Stimulated activated memory B cell treated with anti-CD40 and anti-IgM and Interleukin-4, amounts not matched to agents 10 μg/mL and 1 μg/mL and 100 μg/mL, for 72 hours (primary cell): Measurements from ENCODE around the gene LKAAEAR1.
A peak's percentile ranks its signal among the peaks of the same experiment; 100 is the strongest.
"Not testable (repeated sequence)": the region's sequence is repeated elsewhere in the genome, so short reads cannot be mapped to it uniquely, and the experiment has no call there.

Experiments
- ATAC-seq: fragments of 150-1000 bp; cut with Tn5 transposase; 2 replicates; pipeline ENCODE4 v1.10.0; 2021
- H3K27ac Mint-ChIP-seq: one replicate; pipeline ENCODE4 v1.8.0; 2022; ENCODE audit warnings: mild to moderate bottlenecking, mixed read lengths
- H3K27me3 Mint-ChIP-seq: one replicate; pipeline ENCODE4 v1.8.0; 2022; ENCODE audit warnings: mixed read lengths
- H3K36me3 Mint-ChIP-seq: one replicate; pipeline ENCODE4 v1.8.0; 2022; ENCODE audit warnings: mixed read lengths
- H3K4me1 Mint-ChIP-seq: one replicate; pipeline ENCODE4 v1.8.0; 2022; ENCODE audit warnings: mixed read lengths
- H3K4me3 Mint-ChIP-seq: one replicate; pipeline ENCODE4 v1.8.0; 2022; ENCODE audit warnings: mild to moderate bottlenecking, moderate library complexity, mixed read lengths
- H3K9me3 Mint-ChIP-seq: one replicate; pipeline ENCODE4 v1.8.0; 2022; ENCODE audit warnings: mixed read lengths

Gene LKAAEAR1

DNA sequence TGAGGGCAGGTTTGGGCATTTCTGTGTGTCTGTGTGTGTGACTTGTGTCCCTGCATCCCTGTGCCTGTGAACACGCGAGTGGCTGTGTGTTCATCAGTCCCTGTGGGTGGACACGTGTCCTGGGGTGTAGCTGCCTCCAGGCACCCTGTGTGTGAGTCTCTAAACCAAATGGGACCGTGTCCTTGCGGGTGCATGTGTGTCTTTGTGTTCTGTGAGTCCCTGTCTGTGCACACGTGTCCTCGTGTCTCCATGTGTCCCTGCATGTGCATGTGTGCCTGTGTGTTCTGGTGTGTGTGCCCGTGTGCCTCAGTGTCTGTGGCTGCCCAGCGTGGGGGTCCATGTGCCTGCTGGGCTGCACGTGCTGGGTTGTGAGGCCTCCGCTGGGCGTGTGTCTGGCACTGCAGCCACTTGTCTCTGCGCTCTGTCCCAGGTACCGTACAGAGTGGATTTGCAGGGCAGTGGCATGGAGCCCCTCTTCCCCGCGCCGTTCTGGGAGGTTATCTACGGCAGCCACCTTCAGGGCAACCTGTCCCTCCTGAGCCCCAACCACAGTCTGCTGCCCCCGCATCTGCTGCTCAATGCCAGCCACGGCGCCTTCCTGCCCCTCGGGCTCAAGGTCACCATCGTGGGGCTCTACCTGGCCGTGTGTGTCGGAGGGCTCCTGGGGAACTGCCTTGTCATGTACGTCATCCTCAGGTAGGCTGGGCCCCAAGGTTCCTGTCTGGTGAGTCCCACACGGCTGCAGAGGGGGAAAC is 8.2 kb upstream of the LKAAEAR1 start:
- peaks cover 49% of the 10 kb centered on the region for H3K4me1 Mint-ChIP-seq
- no peak overlapping the region for H3K27ac Mint-ChIP-seq
- no peaks in the 10 kb centered on the region for H3K27me3 Mint-ChIP-seq
- H3K9me3 Mint-ChIP-seq = peaks cover 9% of the 10 kb centered on the region
- peaks cover 9% of the 10 kb centered on the region for H3K36me3 Mint-ChIP-seq
- ATAC-seq = peak; percentile 28
- H3K4me3 Mint-ChIP-seq = no peak overlapping the region

DNA sequence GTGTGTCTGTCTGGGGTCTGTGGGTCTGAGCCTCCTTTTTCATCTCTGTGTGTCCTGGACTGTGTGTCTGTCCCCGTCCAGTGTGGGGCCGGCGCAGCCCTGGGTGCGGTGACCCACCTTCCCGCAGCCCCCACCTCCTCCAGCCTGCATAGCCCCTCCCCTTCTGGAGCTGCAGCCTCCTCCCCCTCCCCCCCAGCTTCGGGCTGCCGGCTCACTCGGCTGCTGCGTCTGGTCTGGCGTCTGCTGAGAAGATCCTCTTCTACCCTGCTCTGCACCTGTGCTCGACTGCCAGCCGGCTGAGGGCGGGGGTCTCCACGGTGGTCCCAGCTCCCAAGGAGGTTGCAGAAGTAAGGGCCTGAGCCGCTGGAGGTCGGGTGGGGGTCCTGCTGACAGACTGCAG is 7.6 kb upstream of the LKAAEAR1 start:
- Mint-ChIP-seq H3K4me3 (no peak overlapping the region), H3K36me3 (peaks cover 6% of the 10 kb centered on the region), H3K27ac (no peak overlapping the region), H3K4me1 (peaks cover 45% of the 10 kb centered on the region), H3K27me3 (no peaks in the 10 kb centered on the region), H3K9me3 (peaks cover 7% of the 10 kb centered on the region)
- peak; percentile 20 for ATAC-seq

- Mint-ChIP-seq H3K27me3 (no peaks in the 10 kb centered on the region), H3K36me3 (peaks cover 1% of the 10 kb centered on the region), H3K4me1 (peaks cover 40% of the 10 kb centered on the region), H3K9me3 (peaks cover 6% of the 10 kb centered on the region), H3K4me3 (no peak overlapping the region), H3K27ac (no peak overlapping the region)
- no peak for ATAC-seq
Measured at GRCh38 chr20:64091340-64091739, 7.1 kb upstream of the LKAAEAR1 start.

DNA sequence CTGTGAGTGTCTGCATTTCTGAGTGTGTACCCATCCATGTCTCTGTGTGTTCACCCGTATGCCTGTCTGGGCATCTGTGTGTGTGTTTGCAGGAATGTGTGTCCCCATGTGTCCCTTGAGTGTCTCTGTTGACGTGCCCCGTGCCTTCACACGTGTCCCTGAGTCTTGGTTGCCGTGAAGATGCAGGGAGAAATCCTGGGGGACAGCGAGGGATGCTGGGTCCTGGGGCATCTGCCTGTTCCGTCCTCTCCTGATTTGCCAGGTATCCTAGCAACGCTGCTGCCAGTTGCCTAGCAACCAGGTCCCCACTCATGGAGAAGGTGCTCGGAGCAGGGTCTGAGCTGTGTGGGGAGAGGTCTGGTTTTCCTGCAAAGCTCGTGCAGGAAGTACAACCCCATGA is 6.0 kb upstream of the LKAAEAR1 start:
- Mint-ChIP-seq H3K4me1 (peaks cover 29% of the 10 kb centered on the region), H3K27me3 (no peaks in the 10 kb centered on the region)

GRCh38 chr20:64088586-64088985 is 4.4 kb upstream of the LKAAEAR1 start:
- H3K27me3 Mint-ChIP-seq = peaks cover 10% of the 10 kb centered on the region

More for the DNA sequence above, 6.0 kb upstream of the LKAAEAR1 start:
- Mint-ChIP-seq H3K4me3 (no peak overlapping the region), H3K36me3 (no peaks in the 10 kb centered on the region), H3K9me3 (peaks cover 6% of the 10 kb centered on the region), H3K27ac (no peak overlapping the region)
- no peak for ATAC-seq

GRCh38 chr20:64087226-64087825 is 3.1 kb upstream of the LKAAEAR1 start:
- peaks cover 10% of the 10 kb centered on the region for H3K27me3 Mint-ChIP-seq
- H3K36me3 Mint-ChIP-seq, ATAC-seq, H3K4me3 Mint-ChIP-seq, H3K27ac Mint-ChIP-seq, H3K9me3 Mint-ChIP-seq: not testable (repeated sequence)
- peaks cover 36% of the 10 kb centered on the region for H3K4me1 Mint-ChIP-seq

More at GRCh38 chr20:64088586-64088985, 4.4 kb upstream of the LKAAEAR1 start:
- H3K36me3 Mint-ChIP-seq, ATAC-seq, H3K9me3 Mint-ChIP-seq, H3K4me3 Mint-ChIP-seq, H3K27ac Mint-ChIP-seq: not testable (repeated sequence)
- H3K4me1 Mint-ChIP-seq = peaks cover 36% of the 10 kb centered on the region

GRCh38 chr20:64086801-64087200 is 2.6 kb upstream of the LKAAEAR1 start:
- ATAC-seq = no peak

DNA sequence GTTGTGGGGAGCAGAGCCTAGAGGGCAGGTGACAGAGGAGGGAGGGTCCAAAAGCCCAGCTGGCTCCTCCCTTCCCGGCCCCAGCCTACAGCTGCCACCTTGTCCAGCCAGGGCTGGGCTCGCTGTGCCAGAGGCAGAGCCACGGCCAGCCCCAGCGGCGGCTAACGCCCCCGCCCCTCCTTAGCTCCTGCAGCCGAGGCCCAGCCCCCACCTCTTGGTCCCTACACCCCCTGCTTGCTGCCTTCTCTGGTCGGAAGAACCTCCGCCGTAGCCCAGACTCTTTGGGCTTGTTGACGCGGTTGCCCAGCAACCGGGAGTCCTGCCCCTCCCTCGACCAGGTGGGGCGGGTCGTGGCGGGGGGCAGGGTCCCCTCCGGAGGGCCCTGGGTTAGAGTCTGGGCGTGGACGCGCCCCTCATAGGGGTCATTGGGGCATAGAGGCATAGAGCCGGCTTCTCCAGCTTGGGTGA is 521 bp upstream of the LKAAEAR1 start:
- Mint-ChIP-seq H3K4me1 (peaks cover 42% of the 10 kb centered on the region), H3K9me3 (peaks cover 6% of the 10 kb centered on the region), H3K36me3 (no peaks in the 10 kb centered on the region), H3K27me3 (peaks cover 10% of the 10 kb centered on the region), H3K27ac (peak overlapping the region; percentile 55), H3K4me3 (peak overlapping the region; percentile 87)
- no peak for ATAC-seq

More at GRCh38 chr20:64086801-64087200, 2.6 kb upstream of the LKAAEAR1 start:
- Mint-ChIP-seq H3K4me1 (peaks cover 36% of the 10 kb centered on the region), H3K27me3 (peaks cover 10% of the 10 kb centered on the region), H3K27ac (no peak overlapping the region), H3K4me3 (no peak overlapping the region), H3K36me3 (no peaks in the 10 kb centered on the region), H3K9me3 (peaks cover 6% of the 10 kb centered on the region)

GRCh38 chr20:64083378-64083803 is 807 bp downstream of the LKAAEAR1 start:
- peak overlapping the region; percentile 69 for H3K27ac Mint-ChIP-seq
- peak overlapping the region; percentile 78 for H3K4me3 Mint-ChIP-seq
- no peaks in the 10 kb centered on the region for H3K36me3 Mint-ChIP-seq

DNA sequence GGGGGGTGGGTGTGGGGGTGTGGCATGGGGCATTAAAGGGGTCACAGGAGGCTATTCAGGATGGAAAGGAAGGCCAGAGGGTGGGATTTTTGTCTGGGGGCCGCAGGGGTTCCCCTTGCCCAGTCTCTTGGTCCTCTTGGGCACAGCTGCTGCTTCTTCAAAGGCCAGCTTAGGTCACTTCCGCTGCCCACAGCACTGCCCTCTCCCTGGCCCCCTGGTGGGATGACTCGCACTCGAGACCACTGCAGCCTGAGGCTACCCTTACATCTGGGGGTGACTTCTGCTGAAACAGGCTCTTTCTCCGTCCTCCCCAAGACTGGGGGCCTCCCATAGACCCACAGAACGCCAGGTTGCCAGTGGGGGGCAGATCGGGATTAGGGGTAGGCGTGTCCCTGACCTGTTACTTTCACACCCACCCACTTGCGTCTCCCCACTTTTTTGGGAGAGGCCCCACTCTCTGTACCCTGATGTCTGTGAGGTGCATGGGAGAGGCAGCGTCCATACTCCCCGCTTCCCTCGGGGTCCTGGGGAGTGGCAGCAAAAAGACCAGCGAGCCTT is 1.3 kb downstream of the LKAAEAR1 start:
- ATAC-seq = no peak

More at GRCh38 chr20:64083378-64083803, 807 bp downstream of the LKAAEAR1 start:
- peaks cover 36% of the 10 kb centered on the region for H3K4me1 Mint-ChIP-seq
- ATAC-seq = peak; percentile 49
- H3K9me3 Mint-ChIP-seq = peaks cover 6% of the 10 kb centered on the region
- H3K27me3 Mint-ChIP-seq = peaks cover 10% of the 10 kb centered on the region

GRCh38 chr20:64082126-64082731 is 2.0 kb downstream of the LKAAEAR1 start:
- peaks cover 3% of the 10 kb centered on the region for H3K9me3 Mint-ChIP-seq
- peak overlapping the region; percentile 20 for H3K27ac Mint-ChIP-seq
- H3K36me3 Mint-ChIP-seq = no peaks in the 10 kb centered on the region
- ATAC-seq = no peak
- peak overlapping the region; percentile 36 for H3K4me3 Mint-ChIP-seq
- H3K4me1 Mint-ChIP-seq = peaks cover 46% of the 10 kb centered on the region
- peaks cover 10% of the 10 kb centered on the region for H3K27me3 Mint-ChIP-seq

More for the DNA sequence above, 1.3 kb downstream of the LKAAEAR1 start:
- H3K4me1 Mint-ChIP-seq = peaks cover 39% of the 10 kb centered on the region
- H3K4me3 Mint-ChIP-seq = peak overlapping the region; percentile 78
- H3K36me3 Mint-ChIP-seq = no peaks in the 10 kb centered on the region
- peaks cover 6% of the 10 kb centered on the region for H3K9me3 Mint-ChIP-seq
- peaks cover 10% of the 10 kb centered on the region for H3K27me3 Mint-ChIP-seq
- H3K27ac Mint-ChIP-seq = peak overlapping the region; percentile 69

- ATAC-seq = no peak
- Mint-ChIP-seq H3K27ac (peak overlapping the region; percentile 20), H3K4me3 (no peak overlapping the region), H3K36me3 (no peaks in the 10 kb centered on the region), H3K9me3 (peaks cover under 1% of the 10 kb centered on the region), H3K4me1 (peaks cover 52% of the 10 kb centered on the region), H3K27me3 (peaks cover 10% of the 10 kb centered on the region)
Measured at GRCh38 chr20:64081624-64081964, 2.6 kb downstream of the LKAAEAR1 start.

DNA sequence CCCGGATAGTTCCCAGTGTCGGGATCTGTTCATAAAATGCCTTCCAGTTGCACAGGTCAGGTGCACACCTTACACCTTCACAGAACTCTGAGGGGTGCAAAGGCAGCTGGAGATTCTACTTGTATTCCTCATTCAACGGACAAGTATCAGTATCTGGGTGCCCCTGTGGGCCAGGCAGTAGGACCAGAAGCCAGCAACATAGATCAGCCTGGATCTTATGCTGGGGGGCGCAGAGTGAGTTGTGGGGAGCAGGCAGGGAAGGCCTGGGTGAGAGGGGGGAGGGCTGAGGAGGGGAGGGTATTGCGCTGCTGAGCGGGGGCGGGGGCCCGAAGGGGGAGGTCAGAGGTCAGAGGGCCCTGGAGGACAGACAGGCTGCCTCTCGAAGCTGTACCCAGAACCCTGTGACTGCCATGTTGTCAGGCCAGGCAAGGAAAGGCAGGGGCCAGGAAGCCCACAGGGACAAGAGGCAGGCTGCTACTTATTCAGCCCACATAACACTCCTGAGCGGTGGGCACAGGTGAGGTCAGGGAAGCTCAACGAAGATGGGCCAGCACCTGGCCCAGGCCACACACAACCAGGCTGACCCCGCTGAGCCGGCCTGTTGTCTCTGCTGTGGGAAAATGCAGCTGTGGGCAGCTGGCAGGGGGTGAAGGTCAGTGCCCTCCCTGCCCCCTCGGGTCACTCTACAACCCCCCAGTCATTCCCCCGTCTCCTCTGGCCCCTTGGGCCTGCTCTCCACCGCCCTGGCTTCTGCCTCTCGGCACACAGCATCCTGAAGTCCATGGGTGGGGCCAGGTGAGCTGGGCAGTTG is 3.2 kb downstream of the LKAAEAR1 start:
- Mint-ChIP-seq H3K9me3 (no peaks in the 10 kb centered on the region), H3K4me1 (peaks cover 58% of the 10 kb centered on the region), H3K4me3 (peak overlapping the region; percentile 79), H3K27me3 (peaks cover 10% of the 10 kb centered on the region), H3K27ac (peak overlapping the region; percentile 76), H3K36me3 (peaks cover under 1% of the 10 kb centered on the region)
- ATAC-seq = no peak

DNA sequence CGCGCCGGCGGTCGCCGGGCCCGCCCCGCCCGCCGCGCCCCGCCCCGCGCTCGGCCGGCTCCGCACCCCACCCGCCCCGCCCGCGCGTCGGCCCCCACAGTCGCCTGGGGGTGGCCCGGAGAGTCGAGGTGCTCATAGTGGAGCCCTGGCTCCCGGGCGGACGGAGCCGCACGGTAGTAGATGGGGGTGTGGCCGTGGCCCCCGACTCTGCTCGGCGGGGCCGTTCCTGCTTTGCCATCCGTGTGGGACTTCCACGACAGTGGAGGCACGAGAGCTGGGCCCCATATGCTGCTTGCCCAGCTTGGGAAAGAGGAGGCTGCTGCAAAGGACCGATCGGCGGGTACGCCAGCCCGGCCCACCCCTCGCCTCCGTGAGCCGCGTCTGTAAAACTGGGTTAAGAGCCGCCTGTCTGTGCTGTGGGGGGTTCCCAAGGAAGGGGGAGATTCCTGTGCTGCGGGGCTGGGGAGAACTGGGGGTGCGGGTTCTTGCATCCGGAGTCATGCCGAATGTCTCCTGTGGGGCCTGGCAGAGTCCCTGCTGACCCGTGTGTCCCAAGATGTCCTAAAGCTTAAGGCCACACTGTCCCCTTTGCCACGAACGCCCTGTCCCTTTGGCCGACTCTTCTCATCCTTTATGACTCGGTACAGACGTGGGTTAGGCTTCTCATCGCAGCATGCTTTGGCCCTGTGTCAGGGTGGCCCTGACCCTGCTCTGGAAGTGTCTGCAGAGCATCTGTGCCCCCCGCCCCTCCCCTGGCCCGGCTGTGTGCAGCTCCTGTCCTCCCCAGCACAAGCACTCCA is 4.0 kb downstream of the LKAAEAR1 start, which contains the start of gene OPRL1:
Gene OPRL1 (plus strand): TSS at position 70 of the 800 bp plus-strand sequence. CDS start 12,639 bp downstream, outside the sequence.
- H3K9me3 Mint-ChIP-seq = no peaks in the 10 kb centered on the region
- H3K36me3 Mint-ChIP-seq = peaks cover 9% of the 10 kb centered on the region
- H3K4me1 Mint-ChIP-seq = peaks cover 66% of the 10 kb centered on the region

More for the DNA sequence above, 4.0 kb downstream of the LKAAEAR1 start, which contains the start of gene OPRL1:
- Mint-ChIP-seq H3K27me3 (peaks cover 10% of the 10 kb centered on the region), H3K27ac (peak within 1 kb of the TSS; percentile 96), H3K4me3 (peak within 1 kb of the TSS; percentile 97)
- no peak for ATAC-seq
